ENCODE measurements around the gene FAM124B. TPM values are rescaled to one million over a fixed set of nuclear protein-coding genes. Genes with fewer than 3 reads are reported as not detected.

Gene FAM124B
- total and polyA plus RNA-seq, 2 of the 8 experiments (the other 6 are each of a cell fraction or from before 2014, with no cell fraction given): 2.1 to 2.6 TPM

DNA sequence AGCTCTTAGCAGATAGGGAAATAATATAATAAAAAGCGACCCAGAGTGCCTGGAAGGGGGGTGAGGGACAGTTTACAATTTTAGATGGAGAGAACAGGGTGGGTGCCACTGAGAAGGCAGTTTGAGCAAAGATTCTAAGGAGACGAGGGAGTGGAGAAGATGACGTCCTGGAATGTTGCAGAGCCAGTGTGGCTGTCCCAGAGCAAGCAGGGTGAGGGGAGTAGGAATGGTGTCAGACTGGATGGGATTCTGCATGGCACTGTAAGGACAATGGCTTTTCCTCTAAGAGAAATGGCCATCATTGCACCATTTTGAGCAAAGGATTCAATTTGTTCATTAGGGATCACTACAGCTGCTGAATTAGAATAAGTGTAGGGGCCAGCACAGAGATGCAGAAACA, 73.1 kb downstream of the FAM124B start:
- Histone ChIP-seq H3K56ac (replicated peaks; ENCODE audit: insufficient read length, low read depth, low read length) (no peak overlapping the region), H3K9ac (replicated peaks in 1 of 4; ENCODE audit: extremely low read depth in 1 of 4, low read depth in 3 of 4, low read length in 3 of 4) (no peak overlapping the region), H4K8ac (ENCODE audit: extremely low read depth, insufficient read depth, low read length) (no peak overlapping the region), H3K4me2 (ENCODE audit: insufficient read depth in 1 of 2, low read depth in 2 of 2, low read length in 2 of 2) (no peak overlapping the region), H4K20me1 (replicated peaks in 1 of 2; ENCODE audit: control insufficient read depth in 1 of 2, insufficient read depth in 2 of 2, low read length in 2 of 2) (no peaks in the 10 kb centered on the region), H3K27ac (ENCODE audit: low read depth, low read length) (no peak overlapping the region), H3K9me3 (ENCODE audit: insufficient read depth in 2 of 2, low read depth in 1 of 2, low read length in 1 of 2) (no peaks in the 10 kb centered on the region), H3K23me2 (ENCODE audit: low read depth, low read length) (no peaks in the 10 kb centered on the region; the same call in 1 of the 2 replicates), H2AFZ (ENCODE audit: low read length) (no peak overlapping the region), H2AK5ac (ENCODE audit: low read depth, low read length) (no peak overlapping the region), H2BK5ac (ENCODE audit: low read depth, low read length) (no peak overlapping the region), H3K27me3 (replicated peaks in 1 of 4; ENCODE audit: control insufficient read depth in 3 of 4, extremely low read depth in 1 of 4, insufficient read depth in 3 of 4, low read length in 3 of 4) (no peaks in the 10 kb centered on the region), H3K18ac (ENCODE audit: extremely low read depth, low read length) (no peak overlapping the region), H3K4ac (replicated peaks; ENCODE audit: insufficient read length, low read depth, low read length) (no peak overlapping the region), H3K23ac (ENCODE audit: insufficient read length) (no peak overlapping the region), H3K4me3 (ENCODE audit: extremely low read depth in 1 of 4, insufficient read depth in 2 of 4, low read depth in 3 of 4, low read length in 4 of 4) (no peak overlapping the region), H3K4me1 (replicated peaks in 1 of 4; ENCODE audit: control insufficient read depth in 3 of 4, insufficient read depth in 4 of 4, low read length in 3 of 4) (0 out of 7 replicates have a peak, but pooled peaks cover 0 to 2% (median 0%) of the 10 kb centered on the region in 4 experiments), H3K36me3 (ENCODE audit: control insufficient read depth in 2 of 4, insufficient read depth in 4 of 4, low read length in 3 of 4) (no peaks in the 10 kb centered on the region), H3K79me2 (ENCODE audit: control insufficient read depth in 1 of 2, insufficient read depth in 2 of 2, low read length in 2 of 2) (no peaks in the 10 kb centered on the region), H4K91ac (replicated peaks; ENCODE audit: insufficient read length, low read length) (no peak overlapping the region), H2BK12ac (ENCODE audit: low read depth, low read length) (no peak overlapping the region), H3K14ac (ENCODE audit: insufficient read length) (no peak overlapping the region), H2BK120ac (replicated peaks; ENCODE audit: low read depth, low read length) (no peak overlapping the region), H4K5ac (ENCODE audit: insufficient read length, low read depth, low read length) (no peak overlapping the region), H3K79me1 (ENCODE audit: low read depth, low read length) (no peaks in the 10 kb centered on the region; the same call in 1 of the 2 replicates), H2BK15ac (ENCODE audit: low read length) (no peak overlapping the region), H2BK20ac (ENCODE audit: low read length) (no peak overlapping the region)
- ChIA-PET CTCF (ENCODE audit: partially characterized antibody) (interaction anchor here (1.4 kb wide), 1 partner anchor 29 kb away, joined by 3 read pairs; no protein-coding TSS in a partner anchor), POLR2A (ENCODE audit: partially characterized antibody) (no interaction called here)
- no peak for FAIRE-seq
- DNase-seq (ENCODE audit: low read depth in 1 of 2, low spot score in 2 of 2): no peak
- TF ChIP-seq EZH2 (IDR thresholded peaks at IDR 0.05; ENCODE audit: low read depth, low read length, severe bottlenecking): no peak
- no peak for TF ChIP-seq CREB1 (IDR thresholded peaks at IDR 0.05)
- TF ChIP-seq RAD21 (IDR thresholded peaks at IDR 0.05 in 1 of 2, conservative IDR thresholded peaks at IDR 0.05 in 1 of 2; ENCODE audit: low read depth in 2 of 2, low read length in 2 of 2): no peak
- WGBS, 2 experiments (ENCODE audit: extremely low coverage in 1 of 2, insufficient coverage in 1 of 2, insufficient read length in 1 of 2, insufficient replicate concordance in 2 of 2, low coverage in 1 of 2, low lambda C conversion rate in 2 of 2, missing lambda C conversion rate in 1 of 2): 83% methylated on average over 3 of the region's 3 CpGs; no CpG with 5 or more reads in 1 of the 2 experiments

Other genes starting within 250 kb of the FAM124B start
- gene CUL3, start 183.3 kb upstream of the FAM124B start, total RNA-seq (2021; fragmentation: NEBNext Ultra II Directional; extraction: Animal tissue kit (Norgen Biotek cat#: 25700)): 111 and 113 TPM in 2 replicates
- 15.0 and 28.5 TPM in 2 replicates for gene CUL3, start 183.3 kb upstream of the FAM124B start, polyA plus RNA-seq (2011; rRNA removed)

Measured in H1 (cell line).